ENCODE data around the gene CHRM5.

- no peak for TF ChIP-seq CTCF (IDR thresholded peaks at IDR 0.05)
- no peak for TF ChIP-seq POLR2A (IDR thresholded peaks at IDR 0.05)
These were observed 101.7 kb downstream of the CHRM5 start for GRCh38 chr15:34070003-34070402.
